Naive thymus-derived CD4-positive, alpha-beta T cell (primary cell): ENCODE measurements around the gene ZNF236. TPM values are rescaled to one million over a fixed set of nuclear protein-coding genes. Genes with fewer than 3 reads are reported as not detected.

Experiments
- ATAC-seq: fragments of 150-1000 bp; cut with Tn5 transposase; 2 replicates; pipeline ENCODE4 v1.10.0; 2021; ENCODE audit warnings: mild to moderate bottlenecking, moderate library complexity
- CTCF ChIA-PET: fragments of 350-600 bp; sonication (Branson Sonifier 250); formaldehyde crosslinking; loops from one replicate; lab custom pipeline; 2021; ENCODE audit warnings: antibody characterized with exemption; lab: Charles Lee
- POLR2A ChIA-PET: fragments of 350-600 bp; sonication (Branson Sonifier 250); formaldehyde crosslinking; loops from one replicate; lab custom pipeline; 2021; ENCODE audit warnings: antibody characterized with exemption, inconsistent platforms; lab: Charles Lee
- DNase-seq, 9 donors: peaks; one replicate each; pipeline versions ENCODE4 v3.0.0 to v3.0.0-alpha.2; 2020 to 2022; ENCODE audit warnings: mixed read lengths in 1 of 9
- H3K27ac ChIP-seq: one replicate; pipeline ENCODE4 v1.7.0; 2013; ENCODE audit warnings: mild to moderate bottlenecking, low read depth, low read length, moderate library complexity
- H3K27me3 ChIP-seq, 2 donors: one replicate each; pipeline ENCODE4 v1.7.0; 2013; ENCODE audit warnings: low read length in 2 of 2, mild to moderate bottlenecking in 2 of 2, moderate library complexity in 2 of 2; ENCODE audit not compliant: control insufficient read depth in 2 of 2, insufficient read depth in 2 of 2
- H3K36me3 ChIP-seq, 3 experiments: 1 replicate in 2 of 3; 2 replicates in 1 of 3; pipeline ENCODE4 v1.7.0; 2013; ENCODE audit warnings: low read length in 3 of 3, mild to moderate bottlenecking in 3 of 3, moderate library complexity in 1 of 3; ENCODE audit not compliant: insufficient read depth in 3 of 3, control insufficient read depth in 2 of 3
- H3K4me1 ChIP-seq, 2 donors: one replicate each; pipeline ENCODE4 v1.7.0; 2013; ENCODE audit warnings: low read length in 2 of 2, mild to moderate bottlenecking in 2 of 2, moderate library complexity in 1 of 2; ENCODE audit not compliant: control insufficient read depth in 2 of 2, insufficient read depth in 2 of 2
- H3K4me3 ChIP-seq: 2 replicates; pipeline ENCODE4 v1.7.0; 2013; ENCODE audit warnings: mild to moderate bottlenecking, low read length
- H3K9me3 ChIP-seq, 3 experiments: 1 replicate in 2 of 3; 2 replicates in 1 of 3; pipeline ENCODE4 v1.7.0; 2013; ENCODE audit warnings: low read length in 3 of 3; ENCODE audit not compliant: control insufficient read depth in 2 of 3
- H3K27ac Mint-ChIP-seq, 9 donors: one replicate each; pipeline ENCODE4 v1.8.0; 2020 to 2022; ENCODE audit warnings: mixed read lengths in 9 of 9, mild to moderate bottlenecking in 8 of 9, moderate library complexity in 5 of 9, inconsistent platforms in 2 of 9
- H3K27me3 Mint-ChIP-seq, 5 donors: one replicate each; pipeline ENCODE4 v1.8.0; 2021 to 2022; ENCODE audit warnings: mixed read lengths in 5 of 5, mild to moderate bottlenecking in 1 of 5
- H3K36me3 Mint-ChIP-seq, 5 donors: one replicate each; pipeline ENCODE4 v1.8.0; 2020 to 2022; ENCODE audit warnings: mixed read lengths in 5 of 5, mild to moderate bottlenecking in 3 of 5, inconsistent platforms in 1 of 5
- H3K4me1 Mint-ChIP-seq, 7 donors: one replicate each; pipeline ENCODE4 v1.8.0; 2020 to 2022; ENCODE audit warnings: mixed read lengths in 7 of 7, mild to moderate bottlenecking in 3 of 7, inconsistent platforms in 1 of 7
- H3K4me3 Mint-ChIP-seq, 10 donors: one replicate each; pipeline ENCODE4 v1.8.0; 2020 to 2022; ENCODE audit warnings: mild to moderate bottlenecking in 10 of 10, mixed read lengths in 10 of 10, moderate library complexity in 6 of 10, inconsistent platforms in 2 of 10
- H3K9me3 Mint-ChIP-seq, 11 donors: one replicate each; pipeline ENCODE4 v1.8.0; 2020 to 2022; ENCODE audit warnings: mixed read lengths in 11 of 11, mild to moderate bottlenecking in 4 of 11, inconsistent platforms in 1 of 11, moderate library complexity in 1 of 11
- intact Hi-C, 2 donors: fragments of 100-400 bp; cut with micrococcal nuclease; formaldehyde crosslinking; loops; one replicate each; pipeline ENCODE4 v1.15.1; 2023
- polyA plus RNA-seq, 2 donors: library from polyadenylated mRNA; unstranded; fragments of 300-500 nt; fragmentation: Illumina TruSeq; gene quantifications; one replicate each; pipeline ENCODE4 v1.2.3, GENCODE V29; 2021
- total RNA-seq, 6 experiments: library from RNA in 5 of 6; stranded (reverse) in 5 of 6; gene quantifications; 1 replicate in 5 of 6; 2 replicates in 1 of 6; pipeline ENCODE4 v1.2.3 and lab custom pipeline; 2021 to 2026

The ZNF236 gene
- total and polyA plus RNA-seq, 7 experiments from 2014 or later, result 5.7 to 34.5 (median 28.6) TPM

- H3K9me3 Mint-ChIP-seq, result no peaks in the 10 kb centered on the region
- no peaks in the 10 kb centered on the region for H3K27me3 ChIP-seq
- CTCF ChIA-PET, result no interaction called here
Observed at GRCh38 chr18:76837071-76837470, 14.7 kb downstream of the ZNF236 start.

GRCh38 chr18:76838182-76838581 is 15.8 kb downstream of the ZNF236 start:
- no peak overlapping the region for H3K27ac ChIP-seq
- no peak overlapping the region for H3K4me3 ChIP-seq
- intact Hi-C loops, result no loop called here
- H3K4me1 ChIP-seq, result no peaks in the 10 kb centered on the region
- DNase-seq (no peak), ATAC-seq (no peak)
- no peaks in the 10 kb centered on the region for H3K27me3 ChIP-seq
- POLR2A ChIA-PET, result no interaction called here
- Mint-ChIP-seq H3K36me3 (peaks cover 0 to 7% (median 0%) of the 10 kb centered on the region in 5 donors), H3K27me3 (no peaks in the 10 kb centered on the region), H3K4me1 (peaks cover 22 to 45% (median 40%) of the 10 kb centered on the region in 7 donors), H3K27ac (peak overlapping the region in 2 of 9 donors; percentile 6 to 19), H3K4me3 (no peak overlapping the region), H3K9me3 (no peaks in the 10 kb centered on the region)
- H3K36me3 ChIP-seq, result no peaks in the 10 kb centered on the region
- CTCF ChIA-PET, result no interaction called here
- H3K9me3 ChIP-seq, result no peaks in the 10 kb centered on the region

More at GRCh38 chr18:76837071-76837470, 14.7 kb downstream of the ZNF236 start:
- DNase-seq (no peak), ATAC-seq (no peak)
- Mint-ChIP-seq H3K4me1 (peaks cover 22 to 52% (median 45%) of the 10 kb centered on the region in 7 donors), H3K4me3 (no peak overlapping the region), H3K27me3 (no peaks in the 10 kb centered on the region), H3K36me3 (peaks cover 0 to 14% (median 5%) of the 10 kb centered on the region in 5 donors), H3K27ac (no peak overlapping the region)
- Histone ChIP-seq H3K36me3 (no peaks in the 10 kb centered on the region), H3K4me1 (no peaks in the 10 kb centered on the region), H3K9me3 (no peaks in the 10 kb centered on the region), H3K27ac (no peak overlapping the region), H3K4me3 (no peak overlapping the region)
- intact Hi-C loops, result no loop called here
- POLR2A ChIA-PET, result no interaction called here

GRCh38 chr18:76839086-76839794 is 16.9 kb downstream of the ZNF236 start:
- ATAC-seq (no peak), DNase-seq (no peak)
- ChIA-PET CTCF (no interaction called here), POLR2A (no interaction called here)
- H3K4me3 ChIP-seq, result no peak overlapping the region
- no peak overlapping the region for H3K27ac Mint-ChIP-seq
- no peaks in the 10 kb centered on the region for H3K27me3 Mint-ChIP-seq
- no peaks in the 10 kb centered on the region for H3K4me1 ChIP-seq
- peaks cover 22 to 51% (median 45%) of the 10 kb centered on the region in 7 donors for H3K4me1 Mint-ChIP-seq
- no peak overlapping the region for H3K27ac ChIP-seq
- intact Hi-C loops, result no loop called here
- H3K36me3 ChIP-seq, result no peaks in the 10 kb centered on the region
- peaks cover 0 to 5% (median 0%) of the 10 kb centered on the region in 5 donors for H3K36me3 Mint-ChIP-seq
- no peaks in the 10 kb centered on the region for H3K9me3 Mint-ChIP-seq
- H3K27me3 ChIP-seq, result no peaks in the 10 kb centered on the region
- no peak overlapping the region for H3K4me3 Mint-ChIP-seq
- no peaks in the 10 kb centered on the region for H3K9me3 ChIP-seq

GRCh38 chr18:76842837-76843530 is 20.6 kb downstream of the ZNF236 start:
- no peak overlapping the region for H3K4me3 ChIP-seq
- no peak overlapping the region for H3K27ac ChIP-seq
- peaks cover 14 to 52% (median 41%) of the 10 kb centered on the region in 7 donors for H3K4me1 Mint-ChIP-seq
- peaks cover 0 to 2% (median 0%) of the 10 kb centered on the region in 5 donors for H3K36me3 Mint-ChIP-seq
- H3K36me3 ChIP-seq, result no peaks in the 10 kb centered on the region
- ChIA-PET POLR2A (no interaction called here), CTCF (no interaction called here)
- no peaks in the 10 kb centered on the region for H3K9me3 Mint-ChIP-seq
- H3K27me3 ChIP-seq, result no peaks in the 10 kb centered on the region
- no peak overlapping the region for H3K4me3 Mint-ChIP-seq
- no peak overlapping the region for H3K27ac Mint-ChIP-seq
- H3K9me3 ChIP-seq, result no peaks in the 10 kb centered on the region
- no peak for DNase-seq
- no peaks in the 10 kb centered on the region for H3K4me1 ChIP-seq
- no peak for ATAC-seq
- intact Hi-C loops, result no loop called here
- no peaks in the 10 kb centered on the region for H3K27me3 Mint-ChIP-seq

- POLR2A ChIA-PET, result no interaction called here
- H3K27me3 ChIP-seq, result no peaks in the 10 kb centered on the region
- no peaks in the 10 kb centered on the region for H3K4me1 ChIP-seq
- CTCF ChIA-PET, result no interaction called here
- Mint-ChIP-seq H3K27ac (peak overlapping the region in 1 of 9 donors; percentile 78), H3K9me3 (no peaks in the 10 kb centered on the region), H3K4me3 (no peak overlapping the region), H3K36me3 (peaks cover 0 to 2% (median 0%) of the 10 kb centered on the region in 5 donors), H3K4me1 (peaks cover 8 to 48% (median 38%) of the 10 kb centered on the region in 7 donors), H3K27me3 (no peaks in the 10 kb centered on the region)
- intact Hi-C loops, result no loop called here
- no peak overlapping the region for H3K4me3 ChIP-seq
- no peak for ATAC-seq
- DNase-seq, result no peak
- H3K9me3 ChIP-seq, result no peaks in the 10 kb centered on the region
- H3K36me3 ChIP-seq, result no peaks in the 10 kb centered on the region
- no peak overlapping the region for H3K27ac ChIP-seq
Observed at GRCh38 chr18:76844144-76844543, 21.8 kb downstream of the ZNF236 start.

GRCh38 chr18:76844742-76845477 is 22.6 kb downstream of the ZNF236 start:
- Histone ChIP-seq H3K4me1 (no peaks in the 10 kb centered on the region), H3K9me3 (no peaks in the 10 kb centered on the region), H3K4me3 (no peak overlapping the region), H3K27me3 (no peaks in the 10 kb centered on the region), H3K36me3 (no peaks in the 10 kb centered on the region), H3K27ac (no peak overlapping the region)
- peak overlapping the region in 1 of 9 donors; percentile 0 for H3K27ac Mint-ChIP-seq
- no peaks in the 10 kb centered on the region for H3K9me3 Mint-ChIP-seq
- H3K4me3 Mint-ChIP-seq, result no peak overlapping the region
- ChIA-PET POLR2A (no interaction called here), CTCF (interaction anchor here (0.8 kb wide), 1 partner anchor 14 kb away, joined by 3 read pairs; no protein-coding TSS in a partner anchor)
- ATAC-seq, result no peak
- H3K4me1 Mint-ChIP-seq, result peaks cover 10 to 55% (median 43%) of the 10 kb centered on the region in 7 donors
- peaks cover 0 to 3% (median 3%) of the 10 kb centered on the region in 5 donors for H3K36me3 Mint-ChIP-seq
- DNase-seq, result no peak
- intact Hi-C loops, result no loop called here
- H3K27me3 Mint-ChIP-seq, result no peaks in the 10 kb centered on the region
